IMR-90 (cell line): ENCODE data around the gene KIAA1328. TPM values are rescaled to one million over a fixed set of nuclear protein-coding genes. Genes with fewer than 3 reads are reported as not detected.

Experiments
- ATAC-seq: fragments of 200-7000 bp; cut with Tn5 transposase; 2 replicates; pipeline ENCODE4 v1.9.1; 2020; ENCODE audit warnings: low read depth, mild to moderate bottlenecking, moderate library complexity
- BruUV-seq: library from RNA; stranded (reverse); fragments of 400-500 nt; replicated peaks from 2 replicates; lab custom pipeline; 2021; lab: Mats Ljungman, UMichigan
- CTCF ChIA-PET: fragments of 300-600 bp; formaldehyde crosslinking; extraction: SDS; loops from one replicate; lab custom pipeline; 2021; ENCODE audit warnings: antibody characterized with exemption; lab: Yijun Ruan, JAX
- POLR2A ChIA-PET: fragments of 300-600 bp; sonication (Branson Sonifier 250); formaldehyde crosslinking; loops from one replicate; lab custom pipeline; 2022; ENCODE audit warnings: antibody characterized with exemption; ENCODE audit not compliant: unreplicated experiment; lab: Charles Lee
- DNase-seq: peaks from one replicate; pipeline ENCODE4 v3.0.0; 2013
- H2AFZ ChIP-seq: replicated peaks from 2 replicates; pipeline ENCODE3; 2013; ENCODE audit warnings: low read length, mild to moderate bottlenecking; ENCODE audit not compliant: poor library complexity
- H2AK5ac ChIP-seq: 2 replicates; pipeline ENCODE4 v1.6.1; 2013; ENCODE audit warnings: low read depth, low read length, inconsistent platforms
- H2AK9ac ChIP-seq: replicated peaks from 2 replicates; pipeline ENCODE3; 2013; ENCODE audit warnings: mild to moderate bottlenecking, low read depth, low read length, moderate library complexity; ENCODE audit not compliant: poor library complexity
- H2BK120ac ChIP-seq: 2 replicates; pipeline ENCODE4 v1.6.1; 2013; ENCODE audit warnings: low read depth, low read length, inconsistent platforms
- H2BK15ac ChIP-seq: 3 replicates; pipeline ENCODE4 v1.6.1; 2013; ENCODE audit warnings: low read depth, low read length, inconsistent platforms
- H2BK20ac ChIP-seq: 2 replicates; pipeline ENCODE4 v1.6.1; 2013; ENCODE audit warnings: low read depth, mild to moderate bottlenecking, inconsistent platforms, low read length, moderate library complexity
- H2BK5ac ChIP-seq: 2 replicates; pipeline ENCODE4 v1.6.1; 2013; ENCODE audit warnings: mild to moderate bottlenecking, low read depth, low read length, inconsistent platforms; ENCODE audit not compliant: poor library complexity, severe bottlenecking
- H3K14ac ChIP-seq: replicated peaks from 2 replicates; pipeline ENCODE4 v1.6.1; 2013; ENCODE audit warnings: low read depth, low read length, inconsistent platforms
- H3K18ac ChIP-seq: 2 replicates; pipeline ENCODE4 v1.6.1; 2013; ENCODE audit warnings: low read depth, low read length, control low read depth
- H3K23ac ChIP-seq: 2 replicates; pipeline ENCODE4 v1.6.1; 2013; ENCODE audit warnings: low read depth, low read length, inconsistent platforms
- H3K27ac ChIP-seq: 2 replicates; pipeline ENCODE4 v1.5.1; 2013; ENCODE audit warnings: mild to moderate bottlenecking, control low read depth, low read length; ENCODE audit not compliant: insufficient read depth
- H3K27me3 ChIP-seq: 2 replicates; pipeline ENCODE4 v1.6.1; 2013; ENCODE audit warnings: low read length; ENCODE audit not compliant: control insufficient read depth, insufficient read depth
- H3K36me3 ChIP-seq: 2 replicates; pipeline ENCODE4 v1.6.1; 2013; ENCODE audit warnings: low read length, mixed read lengths; ENCODE audit not compliant: control insufficient read depth, insufficient read depth
- H3K4ac ChIP-seq: 2 replicates; pipeline ENCODE4 v1.6.1; 2013; ENCODE audit warnings: low read depth, low read length, inconsistent platforms
- H3K4me1 ChIP-seq: 2 replicates; pipeline ENCODE4 v1.6.1; 2013; ENCODE audit warnings: low read length, mixed read lengths; ENCODE audit not compliant: control insufficient read depth, insufficient read depth
- H3K4me2 ChIP-seq: 2 replicates; pipeline ENCODE4 v1.6.1; 2013; ENCODE audit warnings: low read depth, mild to moderate bottlenecking, control low read depth, low read length, moderate library complexity
- H3K4me3 ChIP-seq: 2 replicates; pipeline ENCODE4 v1.5.1; 2013; ENCODE audit warnings: low read depth, mild to moderate bottlenecking, control low read depth, low read length, moderate library complexity; ENCODE audit not compliant: insufficient read depth
- H3K56ac ChIP-seq: 2 replicates; pipeline ENCODE4 v1.6.1; 2013; ENCODE audit warnings: low read length, inconsistent platforms; ENCODE audit not compliant: insufficient read depth; ENCODE audit errors: extremely low read depth
- H3K79me1 ChIP-seq, 2 experiments: 2 replicates each; pipeline ENCODE4 v1.6.1; 2013; ENCODE audit warnings: low read length in 2 of 2, inconsistent platforms in 1 of 2, low read depth in 1 of 2
- H3K9ac ChIP-seq: 2 replicates; pipeline ENCODE4 v1.6.1; 2013; ENCODE audit warnings: low read depth, low read length, control low read depth
- H3K9me1 ChIP-seq: 2 replicates; pipeline ENCODE4 v1.6.1; 2013; ENCODE audit warnings: low read length, inconsistent platforms; ENCODE audit not compliant: insufficient read depth
- H3K9me3 ChIP-seq: 2 replicates; pipeline ENCODE4 v1.6.1; 2013; ENCODE audit warnings: low read length; ENCODE audit not compliant: control insufficient read depth, insufficient read depth
- H4K20me1 ChIP-seq: 2 replicates; pipeline ENCODE4 v1.6.1; 2013; ENCODE audit warnings: low read length, inconsistent platforms; ENCODE audit not compliant: insufficient read depth
- H4K5ac ChIP-seq: 2 replicates; pipeline ENCODE4 v1.6.1; 2013; ENCODE audit warnings: mild to moderate bottlenecking, low read depth, low read length, control low read depth
- H4K8ac ChIP-seq, 2 experiments: 2 replicates each; pipeline ENCODE4 v1.6.1; 2013; ENCODE audit warnings: low read depth in 2 of 2, low read length in 2 of 2, control low read depth in 1 of 2, inconsistent platforms in 1 of 2
- H4K91ac ChIP-seq: 2 replicates; pipeline ENCODE4 v1.6.1; 2013; ENCODE audit warnings: low read depth, low read length, inconsistent platforms; ENCODE audit not compliant: insufficient read depth
- BHLHE40 ChIP-seq: fragments of 150-350 bp; IDR thresholded peaks from 2 replicates; pipeline ENCODE4 v1.6.1; 2016; ENCODE audit warnings: mild to moderate bottlenecking, low read depth, low read length
- CEBPB ChIP-seq: IDR thresholded peaks from 2 replicates; pipeline ENCODE4 v1.6.1; 2012; ENCODE audit warnings: low read depth, low read length, improper control_type of control experiment
- CHD1 ChIP-seq: IDR thresholded peaks from 2 replicates; pipeline ENCODE4 v1.6.1; 2012; ENCODE audit warnings: low read depth, low read length, improper control_type of control experiment
- FOS ChIP-seq: fragments of 150-350 bp; IDR thresholded peaks from 2 replicates; pipeline ENCODE4 v1.6.1; 2016; ENCODE audit warnings: low read depth, low read length
- MAFK ChIP-seq: IDR thresholded peaks from 2 replicates; pipeline ENCODE4 v1.6.1; 2012; ENCODE audit warnings: low read depth, low read length, improper control_type of control experiment
- MAZ ChIP-seq: IDR thresholded peaks from 2 replicates; pipeline ENCODE4 v1.6.1; 2012; ENCODE audit warnings: low read depth, mild to moderate bottlenecking, low read length, improper control_type of control experiment, moderate library complexity, borderline replicate concordance
- MXI1 ChIP-seq: IDR thresholded peaks from 2 replicates; pipeline ENCODE4 v1.6.1; 2012; ENCODE audit warnings: low read depth, mild to moderate bottlenecking, low read length, moderate library complexity, borderline replicate concordance
- NFE2L2 ChIP-seq: fragments of 150-350 bp; IDR thresholded peaks from 2 replicates; pipeline ENCODE4 v1.6.1; 2016; ENCODE audit warnings: low read depth, mild to moderate bottlenecking, low read length
- POLR2A ChIP-seq: IDR thresholded peaks from 2 replicates; pipeline ENCODE4 v1.6.1; 2012; ENCODE audit warnings: mild to moderate bottlenecking, low read depth, low read length
- RAD21 ChIP-seq: IDR thresholded peaks from 2 replicates; pipeline ENCODE4 v1.6.1; 2012; ENCODE audit warnings: low read length, improper control_type of control experiment
- RCOR1 ChIP-seq: IDR thresholded peaks from 2 replicates; pipeline ENCODE4 v1.6.1; 2012; ENCODE audit warnings: mild to moderate bottlenecking, low read length, improper control_type of control experiment; ENCODE audit not compliant: insufficient replicate concordance
- RFX5 ChIP-seq: IDR thresholded peaks from 2 replicates; pipeline ENCODE4 v1.8.0; 2012; ENCODE audit warnings: low read depth, mild to moderate bottlenecking, low read length, moderate library complexity
- SMC3 ChIP-seq: fragments of 150-350 bp; IDR thresholded peaks from 2 replicates; pipeline ENCODE4 v1.6.1; 2016; ENCODE audit warnings: low read depth, mild to moderate bottlenecking, antibody characterized with exemption, low read length, moderate library complexity
- WGBS, 2 experiments: methylation state at CpG; one replicate each; pipeline versions ENCODE4 v1.1.5 to v1.1.7; 2013; ENCODE audit warnings: missing lambda C conversion rate in 2 of 2; ENCODE audit not compliant: insufficient read length in 1 of 2; ENCODE audit errors: extremely low coverage in 2 of 2; 5-methylcytosine and 5-hydroxymethylcytosine counted together
- dilution Hi-C: fragments of 300-500 bp; cut with HindIII; formaldehyde crosslinking; loops from one replicate; pipeline ENCODE4 v1.14.3; 2018; ENCODE audit warnings: low sequenced_read_pairs; ENCODE audit not compliant: unreplicated experiment
- in situ Hi-C: fragments of 300-500 bp; cut with MboI; formaldehyde crosslinking; loops from 3 replicates; pipeline ENCODE4 v1.14.3; 2019; ENCODE audit warnings: low sequenced_read_pairs, inconsistent platforms, mixed read lengths
- intact Hi-C: fragments of 100-400 bp; cut with micrococcal nuclease; formaldehyde crosslinking; loops from 2 replicates; pipeline ENCODE4 v1.10.0; 2022
- polyA plus RNA-seq, 3 experiments: library from polyadenylated mRNA; depleted of rRNA; stranded (reverse); fragments of >200 nt; gene quantifications; 2 replicates each; pipeline ENCODE4 v1.2.3, GENCODE V29; 2012; ENCODE audit warnings: low replicate concordance in 1 of 3
- total RNA-seq: library from RNA; depleted of rRNA; stranded (reverse); fragments of >200 nt; gene quantifications from 2 replicates; pipeline ENCODE4 v1.2.3, GENCODE V29; 2012
- TF ChIP-seq, protein P1 (sequence below): fragments of 150-350 bp; IDR thresholded peaks from 2 replicates; pipeline ENCODE4 v1.6.1; 2017; ENCODE audit warnings: mild to moderate bottlenecking, antibody characterized with exemption, low read length, low read depth
- TF ChIP-seq, protein P2 (sequence below): fragments of 150-350 bp; IDR thresholded peaks from 2 replicates; pipeline ENCODE4 v1.6.1; 2016; ENCODE audit warnings: low read depth, mild to moderate bottlenecking, low read length, moderate library complexity, borderline replicate concordance
- TF ChIP-seq, protein P3 (sequence below): conservative IDR thresholded peaks from 2 replicates; pipeline ENCODE4 v1.5.1; 2012; ENCODE audit warnings: mild to moderate bottlenecking, low read depth, low read length, improper control_type of control experiment

The KIAA1328 gene
- total and polyA plus RNA-seq, 2 of the 4 experiments (the other 2 are of a cell fraction) = 2.4 to 7.0 TPM

DNA sequence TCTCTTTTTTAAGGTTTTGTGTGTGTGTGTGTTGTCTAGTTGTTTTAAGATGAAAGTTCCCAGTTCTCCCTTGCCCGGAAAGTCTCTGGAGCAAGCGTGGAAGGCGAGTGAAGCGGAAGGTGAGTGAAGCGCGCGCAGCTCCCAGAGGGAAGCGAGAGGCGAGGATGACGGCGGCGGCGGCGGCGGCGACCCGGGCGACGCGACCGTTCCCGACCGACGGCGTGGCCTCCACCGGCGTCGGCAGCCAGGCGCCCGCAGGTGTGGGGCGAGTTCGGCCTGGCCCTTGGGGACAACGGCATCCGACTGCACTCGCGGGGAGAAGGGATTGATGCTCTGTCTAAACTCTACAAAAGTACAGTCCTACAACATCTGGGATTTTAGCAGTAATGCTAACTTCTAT is 414.8 kb downstream of the KIAA1328 start:
- H4K91ac ChIP-seq = no peak overlapping the region
- H2BK20ac ChIP-seq = no peak overlapping the region
- BruUV-seq = no TSS peak
- no peak overlapping the region for H3K27ac ChIP-seq
- H2BK120ac ChIP-seq = no peak overlapping the region
- H3K9ac ChIP-seq = no peak overlapping the region
- in situ Hi-C loops (no loop called here), dilution Hi-C loops (no loop called here), intact Hi-C loops (no loop called here)
- H3K23ac ChIP-seq = no peak overlapping the region
- no peak overlapping the region for H3K4me3 ChIP-seq
- H2BK15ac ChIP-seq = no peak overlapping the region
- no peak overlapping the region for H4K5ac ChIP-seq
- peak overlapping the region; percentile 77 for H2AFZ ChIP-seq
- no CpG with 5 or more reads among the region's 36 CpGs for WGBS, 2 experiments
- no peaks in the 10 kb centered on the region for H3K4me1 ChIP-seq
- H3K14ac ChIP-seq = no peak overlapping the region
- H3K18ac ChIP-seq = no peak overlapping the region
- no peak overlapping the region for H3K4ac ChIP-seq
- no peak overlapping the region for H3K56ac ChIP-seq
- H4K8ac ChIP-seq = no peak overlapping the region
- ChIA-PET POLR2A (interaction anchor here (0.8 kb wide), 1 partner anchor 461 kb away, joined by 17 read pairs; no protein-coding TSS in a partner anchor), CTCF (no interaction called here)
- no peaks in the 10 kb centered on the region for H3K79me1 ChIP-seq
- H4K20me1 ChIP-seq = no peaks in the 10 kb centered on the region
- H3K36me3 ChIP-seq = no peaks in the 10 kb centered on the region
- DNase-seq (no peak), ATAC-seq (no peak)
- no peak overlapping the region for H2AK5ac ChIP-seq
- H3K9me3 ChIP-seq = no peaks in the 10 kb centered on the region
- TF ChIP-seq SMC3 = no peak
- TF ChIP-seq CHD1 = no peak
- no peak for TF ChIP-seq MAFK
- no peak for TF ChIP-seq CEBPB
- TF ChIP-seq BHLHE40 = no peak
- TF ChIP-seq, protein P1, sequence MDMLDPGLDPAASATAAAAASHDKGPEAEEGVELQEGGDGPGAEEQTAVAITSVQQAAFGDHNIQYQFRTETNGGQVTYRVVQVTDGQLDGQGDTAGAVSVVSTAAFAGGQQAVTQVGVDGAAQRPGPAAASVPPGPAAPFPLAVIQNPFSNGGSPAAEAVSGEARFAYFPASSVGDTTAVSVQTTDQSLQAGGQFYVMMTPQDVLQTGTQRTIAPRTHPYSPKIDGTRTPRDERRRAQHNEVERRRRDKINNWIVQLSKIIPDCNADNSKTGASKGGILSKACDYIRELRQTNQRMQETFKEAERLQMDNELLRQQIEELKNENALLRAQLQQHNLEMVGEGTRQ = no peak
- TF ChIP-seq FOS = no peak
- no peak for TF ChIP-seq RFX5
- no peak for TF ChIP-seq POLR2A
- TF ChIP-seq RCOR1 = no peak
- TF ChIP-seq MAZ = no peak
- TF ChIP-seq, protein P2, sequence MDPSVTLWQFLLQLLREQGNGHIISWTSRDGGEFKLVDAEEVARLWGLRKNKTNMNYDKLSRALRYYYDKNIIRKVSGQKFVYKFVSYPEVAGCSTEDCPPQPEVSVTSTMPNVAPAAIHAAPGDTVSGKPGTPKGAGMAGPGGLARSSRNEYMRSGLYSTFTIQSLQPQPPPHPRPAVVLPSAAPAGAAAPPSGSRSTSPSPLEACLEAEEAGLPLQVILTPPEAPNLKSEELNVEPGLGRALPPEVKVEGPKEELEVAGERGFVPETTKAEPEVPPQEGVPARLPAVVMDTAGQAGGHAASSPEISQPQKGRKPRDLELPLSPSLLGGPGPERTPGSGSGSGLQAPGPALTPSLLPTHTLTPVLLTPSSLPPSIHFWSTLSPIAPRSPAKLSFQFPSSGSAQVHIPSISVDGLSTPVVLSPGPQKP = no peak
- TF ChIP-seq RAD21 = no peak
- no peak for TF ChIP-seq NFE2L2
- TF ChIP-seq, protein P3, sequence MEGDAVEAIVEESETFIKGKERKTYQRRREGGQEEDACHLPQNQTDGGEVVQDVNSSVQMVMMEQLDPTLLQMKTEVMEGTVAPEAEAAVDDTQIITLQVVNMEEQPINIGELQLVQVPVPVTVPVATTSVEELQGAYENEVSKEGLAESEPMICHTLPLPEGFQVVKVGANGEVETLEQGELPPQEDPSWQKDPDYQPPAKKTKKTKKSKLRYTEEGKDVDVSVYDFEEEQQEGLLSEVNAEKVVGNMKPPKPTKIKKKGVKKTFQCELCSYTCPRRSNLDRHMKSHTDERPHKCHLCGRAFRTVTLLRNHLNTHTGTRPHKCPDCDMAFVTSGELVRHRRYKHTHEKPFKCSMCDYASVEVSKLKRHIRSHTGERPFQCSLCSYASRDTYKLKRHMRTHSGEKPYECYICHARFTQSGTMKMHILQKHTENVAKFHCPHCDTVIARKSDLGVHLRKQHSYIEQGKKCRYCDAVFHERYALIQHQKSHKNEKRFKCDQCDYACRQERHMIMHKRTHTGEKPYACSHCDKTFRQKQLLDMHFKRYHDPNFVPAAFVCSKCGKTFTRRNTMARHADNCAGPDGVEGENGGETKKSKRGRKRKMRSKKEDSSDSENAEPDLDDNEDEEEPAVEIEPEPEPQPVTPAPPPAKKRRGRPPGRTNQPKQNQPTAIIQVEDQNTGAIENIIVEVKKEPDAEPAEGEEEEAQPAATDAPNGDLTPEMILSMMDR = no peak
- no peak for TF ChIP-seq MXI1
- no peak overlapping the region for H3K4me2 ChIP-seq
- H2AK9ac ChIP-seq = no peak overlapping the region
- no peak overlapping the region for H2BK5ac ChIP-seq
- peaks cover 26% of the 10 kb centered on the region for H3K27me3 ChIP-seq
- H3K9me1 ChIP-seq = no peaks in the 10 kb centered on the region
